B cell (primary cell): Measurements from ENCODE around the gene DEFB123. TPM values are rescaled to one million over a fixed set of nuclear protein-coding genes. Genes with fewer than 3 reads are reported as not detected.

Source experiments
- ATAC-seq: fragments of 200-7000 bp; cut with Tn5 transposase; one replicate; pipeline ENCODE4 v1.10.0; 2021; ENCODE audit warnings: low read depth, mild to moderate bottlenecking, moderate number of reproducible peaks, moderate library complexity
- CTCF ChIA-PET: fragments of 350-600 bp; sonication (Branson Sonifier 250); formaldehyde crosslinking; loops from one replicate; lab custom pipeline; 2021; ENCODE audit warnings: antibody characterized with exemption, inconsistent platforms; lab: Charles Lee
- POLR2A ChIA-PET: fragments of 350-600 bp; sonication (Branson Sonifier 250); formaldehyde crosslinking; loops from one replicate; lab custom pipeline; 2021; ENCODE audit warnings: antibody characterized with exemption; lab: Charles Lee
- DNase-seq: peaks from one replicate; pipeline ENCODE4 v3.0.0; 2013
- H2AFZ ChIP-seq: 2 replicates; pipeline ENCODE4 v1.6.1; 2012; ENCODE audit warnings: mild to moderate bottlenecking, low read depth, low read length; ENCODE audit not compliant: insufficient read depth, poor library complexity, severe bottlenecking
- H3K27ac ChIP-seq, 2 donors: 1 replicate in 1 of 2; 2 replicates in 1 of 2; pipeline ENCODE4 v1.5.1; 2012 to 2013; ENCODE audit warnings: low read length in 2 of 2, mild to moderate bottlenecking in 2 of 2, moderate library complexity in 1 of 2
- H3K27me3 ChIP-seq, 4 experiments: fragments of 200-600 bp in 1 of 4; sonication (generic) in 1 of 4; replicated peaks in 1 of 4; 1 replicate in 2 of 4; 2 replicates in 2 of 4; pipeline versions ENCODE4 v1.6.1 to v1.7.0; 2013 to 2016; ENCODE audit warnings: low read length in 3 of 4, mild to moderate bottlenecking in 2 of 4, mixed read lengths in 1 of 4, moderate library complexity in 1 of 4; ENCODE audit not compliant: insufficient read depth in 4 of 4, control insufficient read depth in 3 of 4; ENCODE audit errors: control extremely low read depth in 1 of 4
- H3K36me3 ChIP-seq, 2 experiments: replicated peaks in 1 of 2; 1 replicate in 1 of 2; 2 replicates in 1 of 2; pipeline versions ENCODE4 v1.6.1 to v1.7.1; 2013; ENCODE audit warnings: low read length in 1 of 2; ENCODE audit not compliant: insufficient read depth in 2 of 2, control insufficient read depth in 1 of 2; ENCODE audit errors: control extremely low read depth in 1 of 2, extremely low read depth in 1 of 2
- H3K4me1 ChIP-seq, 2 donors: fragments of 200-600 bp in 1 of 2; sonication (generic) in 1 of 2; 1 replicate in 1 of 2; 2 replicates in 1 of 2; pipeline versions ENCODE4 v1.5.1 to v1.6.1; 2013 to 2017; ENCODE audit warnings: low read length in 2 of 2; ENCODE audit not compliant: control insufficient read depth in 2 of 2, insufficient read depth in 2 of 2
- H3K4me2 ChIP-seq: replicated peaks from 2 replicates; pipeline ENCODE3; 2012; ENCODE audit warnings: mild to moderate bottlenecking, low read depth, low read length; ENCODE audit not compliant: poor library complexity, severe bottlenecking
- H3K4me3 ChIP-seq, 5 experiments: fragments of 200-600 bp in 1 of 5; sonication (generic) in 1 of 5; 1 replicate in 3 of 5; 2 replicates in 2 of 5; pipeline versions ENCODE4 v1.5.1 to v1.7.0; 2011 to 2016; ENCODE audit warnings: low read length in 4 of 5, mild to moderate bottlenecking in 4 of 5, low read depth in 2 of 5, control low read depth in 1 of 5, moderate library complexity in 1 of 5; ENCODE audit not compliant: insufficient read depth in 1 of 5; ENCODE audit errors: control extremely low read depth in 1 of 5, extremely low read depth in 1 of 5
- H3K79me2 ChIP-seq: fragments of 200-600 bp; sonication (generic); one replicate; pipeline ENCODE4 v1.6.0; 2016; ENCODE audit warnings: low read length; ENCODE audit not compliant: control insufficient read depth, insufficient read depth
- H3K9ac ChIP-seq: fragments of 200-600 bp; sonication (generic); 2 replicates; pipeline ENCODE4 v1.6.1; 2017; ENCODE audit warnings: mild to moderate bottlenecking, low read length, moderate library complexity
- H3K9me3 ChIP-seq, 3 donors: one replicate each; pipeline versions ENCODE4 v1.6.1 to v1.7.1; 2013; ENCODE audit warnings: low read length in 2 of 3; ENCODE audit not compliant: control insufficient read depth in 2 of 3, insufficient read depth in 1 of 3; ENCODE audit errors: control extremely low read depth in 1 of 3
- H4K20me1 ChIP-seq: 2 replicates; pipeline ENCODE4 v1.6.0; 2012; ENCODE audit warnings: mild to moderate bottlenecking, low read length; ENCODE audit not compliant: insufficient read depth, control insufficient read depth, poor library complexity, severe bottlenecking
- H3K27ac Mint-ChIP-seq: one replicate; pipeline ENCODE4 v1.8.0; 2021; ENCODE audit warnings: mixed read lengths
- H3K27me3 Mint-ChIP-seq: one replicate; pipeline ENCODE4 v1.8.0; 2021; ENCODE audit warnings: mixed read lengths
- H3K4me1 Mint-ChIP-seq: one replicate; pipeline ENCODE4 v1.8.0; 2021; ENCODE audit warnings: mixed read lengths
- H3K4me3 Mint-ChIP-seq: one replicate; pipeline ENCODE4 v1.8.0; 2021; ENCODE audit warnings: mixed read lengths
- H3K9me3 Mint-ChIP-seq: one replicate; pipeline ENCODE4 v1.8.0; 2022; ENCODE audit warnings: mixed read lengths; ENCODE audit not compliant: insufficient read depth
- EZH2 ChIP-seq: IDR thresholded peaks from 2 replicates; pipeline ENCODE4 v1.6.1; 2012; ENCODE audit warnings: borderline replicate concordance, low read depth, mild to moderate bottlenecking, moderate library complexity, low read length; ENCODE audit not compliant: insufficient read depth, poor library complexity, severe bottlenecking
- WGBS: methylation state at CpG from one replicate; pipeline ENCODE4 v1.1.5; 2013; ENCODE audit warnings: missing lambda C conversion rate; ENCODE audit not compliant: insufficient coverage; 5-methylcytosine and 5-hydroxymethylcytosine counted together
- intact Hi-C: fragments of 100-400 bp; cut with micrococcal nuclease; formaldehyde crosslinking; loops from one replicate; pipeline ENCODE4 v1.10.0; 2022
- polyA plus RNA-seq: library from polyadenylated mRNA; depleted of rRNA; stranded (reverse); fragments of >200 nt; gene quantifications from 2 replicates; pipeline ENCODE4 v1.2.3, GENCODE V29; 2012
- total RNA-seq, 2 donors: library from RNA; stranded (reverse); fragments of 120-200 nt in 1 of 2; gene quantifications; 1 replicate in 1 of 2; 2 replicates in 1 of 2; pipeline versions ENCODE4 v1.2.3 to v1.2.4, GENCODE V29; 2013 to 2022
- TF ChIP-seq, protein P1 (sequence below): fragments of 200-600 bp; IDR thresholded peaks from one replicate; pipeline ENCODE4 v1.8.0; 2022; ENCODE audit warnings: antibody characterized with exemption, mild to moderate bottlenecking

Gene DEFB123
- total and polyA plus RNA-seq, 2 donors (not counting 1 experiment from before 2014, with no cell fraction given), result not detected

GRCh38 chr20:31474758-31475427 is 34.5 kb downstream of the DEFB123 start, which contains the start of the genes DEFB124 and REM1:
TSS of gene DEFB124 (minus strand) at chr20:31475127. CDS start at chr20:31473013, 2,114 bp downstream.
TSS of gene REM1 (plus strand) at chr20:31475288. CDS start at chr20:31476446, 1,158 bp downstream.
- H3K4me3 ChIP-seq, result peak within 1 kb of the TSS in 1 of 5 experiments; percentile 7
- ChIA-PET POLR2A (no interaction called here), CTCF (interaction anchor here (1.5 to 3.5 kb wide), 2 partner anchors 14 to 28 kb away, joined by 4 to 14 read pairs; no protein-coding TSS in a partner anchor)
- H3K4me3 Mint-ChIP-seq, result peak within 1 kb of the TSS; percentile 59
- H3K36me3 ChIP-seq, result no peaks in the 10 kb centered on the region
- H3K4me1 ChIP-seq, result peaks cover 23 to 24% of the 10 kb centered on the region in 2 donors
- no peak within 1 kb of the TSS for H3K27ac ChIP-seq
- WGBS, result 7% methylated on average over 28 of the region's 33 CpGs
- no peaks in the 10 kb centered on the region for H3K9me3 Mint-ChIP-seq
- no peak for ATAC-seq
- peaks cover 0 to 5% (median 0%) of the 10 kb centered on the region in 3 donors for H3K9me3 ChIP-seq
- peak within 1 kb of the TSS; percentile 56 for H2AFZ ChIP-seq
- H3K27me3 Mint-ChIP-seq, result peaks cover 48% of the 10 kb centered on the region
- H3K4me2 ChIP-seq, result peak within 1 kb of the TSS; percentile 60
- no peaks in the 10 kb centered on the region for H4K20me1 ChIP-seq
- H3K27ac Mint-ChIP-seq, result no peak within 1 kb of the TSS
- H3K9ac ChIP-seq, result no peak within 1 kb of the TSS
- intact Hi-C loops, result no loop called here
- peaks cover 24% of the 10 kb centered on the region for H3K4me1 Mint-ChIP-seq
- H3K27me3 ChIP-seq, result peaks cover 0 to 35% (median 11%) of the 10 kb centered on the region in 4 experiments
- no peak for TF ChIP-seq EZH2
- TF ChIP-seq, protein P1, sequence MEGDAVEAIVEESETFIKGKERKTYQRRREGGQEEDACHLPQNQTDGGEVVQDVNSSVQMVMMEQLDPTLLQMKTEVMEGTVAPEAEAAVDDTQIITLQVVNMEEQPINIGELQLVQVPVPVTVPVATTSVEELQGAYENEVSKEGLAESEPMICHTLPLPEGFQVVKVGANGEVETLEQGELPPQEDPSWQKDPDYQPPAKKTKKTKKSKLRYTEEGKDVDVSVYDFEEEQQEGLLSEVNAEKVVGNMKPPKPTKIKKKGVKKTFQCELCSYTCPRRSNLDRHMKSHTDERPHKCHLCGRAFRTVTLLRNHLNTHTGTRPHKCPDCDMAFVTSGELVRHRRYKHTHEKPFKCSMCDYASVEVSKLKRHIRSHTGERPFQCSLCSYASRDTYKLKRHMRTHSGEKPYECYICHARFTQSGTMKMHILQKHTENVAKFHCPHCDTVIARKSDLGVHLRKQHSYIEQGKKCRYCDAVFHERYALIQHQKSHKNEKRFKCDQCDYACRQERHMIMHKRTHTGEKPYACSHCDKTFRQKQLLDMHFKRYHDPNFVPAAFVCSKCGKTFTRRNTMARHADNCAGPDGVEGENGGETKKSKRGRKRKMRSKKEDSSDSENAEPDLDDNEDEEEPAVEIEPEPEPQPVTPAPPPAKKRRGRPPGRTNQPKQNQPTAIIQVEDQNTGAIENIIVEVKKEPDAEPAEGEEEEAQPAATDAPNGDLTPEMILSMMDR, result no peak
- no peak for DNase-seq
- no peaks in the 10 kb centered on the region for H3K79me2 ChIP-seq
